NAMALWA (cell line): ENCODE results near the gene HOATZ.

ENCODE experiments used
- DNase-seq: peaks from one replicate; pipeline ENCODE4 v3.0.0-alpha.2; 2015; ENCODE audit warnings: low spot score

The HOATZ gene

GRCh38 chr11:111549196-111549868 is 34.8 kb downstream of the HOATZ start:
- no peak for DNase-seq

GRCh38 chr11:111549869-111550203 is 35.3 kb downstream of the HOATZ start:
- no peak for DNase-seq

GRCh38 chr11:111550258-111550657 is 35.7 kb downstream of the HOATZ start:
- DNase-seq = no peak

- no peak for DNase-seq
These were observed 40.0 kb downstream of the HOATZ start for GRCh38 chr11:111554532-111554931.

GRCh38 chr11:111555255-111555654 is 40.7 kb downstream of the HOATZ start:
- no peak for DNase-seq

- no peak for DNase-seq
These were observed 43.0 kb downstream of the HOATZ start for GRCh38 chr11:111557425-111558111.

GRCh38 chr11:111559800-111560464 is 45.4 kb downstream of the HOATZ start:
- DNase-seq = no peak

GRCh38 chr11:111560800-111561199 is 46.2 kb downstream of the HOATZ start:
- DNase-seq = no peak

- DNase-seq = no peak
These were observed 46.7 kb downstream of the HOATZ start for GRCh38 chr11:111561306-111561705.

GRCh38 chr11:111561791-111562325 is 47.3 kb downstream of the HOATZ start:
- no peak for DNase-seq

GRCh38 chr11:111562692-111563389 is 48.3 kb downstream of the HOATZ start:
- no peak for DNase-seq

- DNase-seq = peak; percentile 78
These were observed 50.6 kb downstream of the HOATZ start for GRCh38 chr11:111565114-111565720.

GRCh38 chr11:111566324-111566723 is 51.7 kb downstream of the HOATZ start:
- DNase-seq = no peak

- DNase-seq = no peak
These were observed 54.9 kb downstream of the HOATZ start for GRCh38 chr11:111569476-111569875.

- DNase-seq = no peak
These were observed 56.2 kb downstream of the HOATZ start for GRCh38 chr11:111570796-111571195.

- no peak for DNase-seq
These were observed 57.4 kb downstream of the HOATZ start for GRCh38 chr11:111571829-111572501.

- no peak for DNase-seq
These were observed 58.0 kb downstream of the HOATZ start for GRCh38 chr11:111572581-111572980.

- no peak for DNase-seq
These were observed 59.3 kb downstream of the HOATZ start for GRCh38 chr11:111573821-111574249.

GRCh38 chr11:111574373-111575225 is 60.0 kb downstream of the HOATZ start:
- DNase-seq = peak; percentile 40

GRCh38 chr11:111575740-111576139 is 61.2 kb downstream of the HOATZ start:
- no peak for DNase-seq
